ENCODE results near the gene PZP.
"Not testable (repeated sequence)": the region's sequence is repeated elsewhere in the genome, so short reads cannot be mapped to it uniquely, and the experiment has no call there.

PZP gene

GRCh38 chr12:9180810-9181209 lies 27.4 kb downstream of the PZP start:
- DNase-seq = no peak

GRCh38 chr12:9179781-9180180 lies 28.4 kb downstream of the PZP start:
- DNase-seq = no peak

GRCh38 chr12:9169979-9170634 lies 38.1 kb downstream of the PZP start:
- no peak for DNase-seq

GRCh38 chr12:9167345-9167744 lies 40.9 kb downstream of the PZP start:
- DNase-seq = not testable (repeated sequence)

- no peak for DNase-seq
Observed at GRCh38 chr12:9163392-9163791, 44.8 kb downstream of the PZP start.

- no peak for DNase-seq
Observed at GRCh38 chr12:9156119-9156518, 52.1 kb downstream of the PZP start.

- DNase-seq = no peak
Observed at GRCh38 chr12:9149372-9149771, 58.8 kb downstream of the PZP start.

- no peak for DNase-seq
Observed at GRCh38 chr12:9148926-9149325, 59.3 kb downstream of the PZP start.

- no peak for DNase-seq
Observed at GRCh38 chr12:9147461-9147860, 60.7 kb downstream of the PZP start.

- no peak for DNase-seq
Observed at GRCh38 chr12:9144730-9145106, 63.5 kb downstream of the PZP start.

GRCh38 chr12:9143929-9144729 lies 64.1 kb downstream of the PZP start:
- DNase-seq = no peak

GRCh38 chr12:9143137-9143536 lies 65.1 kb downstream of the PZP start:
- DNase-seq = no peak

- DNase-seq = not testable (repeated sequence)
Observed at GRCh38 chr12:9139588-9140290, 68.5 kb downstream of the PZP start.

GRCh38 chr12:9135903-9136310 lies 72.3 kb downstream of the PZP start:
- DNase-seq = no peak

- DNase-seq = no peak
Observed at GRCh38 chr12:9134981-9135628, 73.1 kb downstream of the PZP start.

- DNase-seq = no peak
Observed at GRCh38 chr12:9133216-9133916, 74.8 kb downstream of the PZP start.

GRCh38 chr12:9132008-9132535 lies 76.1 kb downstream of the PZP start:
- DNase-seq = no peak

GRCh38 chr12:9130244-9130643 lies 78.0 kb downstream of the PZP start:
- no peak for DNase-seq

- DNase-seq = no peak
Observed at GRCh38 chr12:9127936-9128663, 80.1 kb downstream of the PZP start.

GRCh38 chr12:9127484-9127883 lies 80.7 kb downstream of the PZP start:
- DNase-seq = no peak

- DNase-seq = no peak
Observed at GRCh38 chr12:9124383-9125031, 83.7 kb downstream of the PZP start.
